DOHH2 (cell line): ENCODE data around the gene EGFLAM.

Experiments used
- EZH2phosphoT487 ChIP-seq: fragments of 200-600 bp; sonication (generic); IDR thresholded peaks from 2 replicates; pipeline ENCODE4 v1.6.1; 2017; ENCODE audit warnings: borderline replicate concordance, mild to moderate bottlenecking, antibody characterized with exemption, low read length, moderate library complexity, mixed read lengths
- TF ChIP-seq, protein P1 (sequence below): fragments of 200-600 bp; sonication (generic); IDR thresholded peaks from one replicate; pipeline ENCODE4 v1.5.1; 2014; ENCODE audit warnings: antibody characterized with exemption, mild to moderate bottlenecking, low read depth, low read length; ENCODE audit not compliant: poor library complexity, severe bottlenecking

DNA sequence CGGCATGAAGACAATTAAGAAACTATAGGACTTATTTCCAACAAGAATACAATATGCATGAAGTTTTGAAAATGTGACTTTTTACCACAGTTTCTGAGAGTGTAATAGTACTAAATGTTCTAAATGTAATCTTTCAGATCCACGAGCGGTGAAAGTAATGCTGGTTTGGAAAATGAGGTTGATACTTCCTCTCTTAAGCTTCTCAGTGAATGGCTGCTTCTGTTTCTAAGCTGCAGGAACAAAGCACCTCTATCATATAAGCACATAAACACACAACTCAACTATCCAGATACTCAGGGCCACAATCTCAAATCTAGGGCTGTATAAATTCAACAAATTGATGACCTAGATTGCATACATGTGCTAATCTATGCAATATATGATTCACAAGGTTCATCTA, 219.8 kb downstream of the EGFLAM start:
- TF ChIP-seq, protein P1, sequence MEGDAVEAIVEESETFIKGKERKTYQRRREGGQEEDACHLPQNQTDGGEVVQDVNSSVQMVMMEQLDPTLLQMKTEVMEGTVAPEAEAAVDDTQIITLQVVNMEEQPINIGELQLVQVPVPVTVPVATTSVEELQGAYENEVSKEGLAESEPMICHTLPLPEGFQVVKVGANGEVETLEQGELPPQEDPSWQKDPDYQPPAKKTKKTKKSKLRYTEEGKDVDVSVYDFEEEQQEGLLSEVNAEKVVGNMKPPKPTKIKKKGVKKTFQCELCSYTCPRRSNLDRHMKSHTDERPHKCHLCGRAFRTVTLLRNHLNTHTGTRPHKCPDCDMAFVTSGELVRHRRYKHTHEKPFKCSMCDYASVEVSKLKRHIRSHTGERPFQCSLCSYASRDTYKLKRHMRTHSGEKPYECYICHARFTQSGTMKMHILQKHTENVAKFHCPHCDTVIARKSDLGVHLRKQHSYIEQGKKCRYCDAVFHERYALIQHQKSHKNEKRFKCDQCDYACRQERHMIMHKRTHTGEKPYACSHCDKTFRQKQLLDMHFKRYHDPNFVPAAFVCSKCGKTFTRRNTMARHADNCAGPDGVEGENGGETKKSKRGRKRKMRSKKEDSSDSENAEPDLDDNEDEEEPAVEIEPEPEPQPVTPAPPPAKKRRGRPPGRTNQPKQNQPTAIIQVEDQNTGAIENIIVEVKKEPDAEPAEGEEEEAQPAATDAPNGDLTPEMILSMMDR, result no peak
- TF ChIP-seq EZH2phosphoT487, result no peak
